MCF 10A (cell line): ENCODE measurements around the gene AK4. TPM values are rescaled to one million over a fixed set of nuclear protein-coding genes. Genes with fewer than 3 reads are reported as not detected.
"Not testable (repeated sequence)": the region's sequence is repeated elsewhere in the genome, so short reads cannot be mapped to it uniquely, and the experiment has no call there.

Source experiments
- Bru-seq: library from RNA; stranded (reverse); fragments of 400-500 nt; gene quantifications from one replicate; lab custom pipeline; 2021; lab: Mats Ljungman, UMichigan
- BruChase-seq, 2 experiments: library from RNA; stranded (reverse); fragments of 400-500 nt; gene quantifications; one replicate each; lab custom pipeline; 2021; lab: Mats Ljungman, UMichigan
- BruUV-seq: library from RNA; stranded (reverse); fragments of 400-500 nt; replicated peaks from 2 replicates; lab custom pipeline; 2021; lab: Mats Ljungman, UMichigan
- CTCF ChIA-PET: fragments of 300-600 bp; sonication (Branson Sonifier 250); formaldehyde crosslinking; extraction: SDS; loops from one replicate; lab custom pipeline; 2021; ENCODE audit warnings: antibody characterized with exemption, inconsistent platforms; lab: Yijun Ruan, JAX
- POLR2A ChIA-PET: fragments of 300-600, 350-650 bp; sonication (Branson Sonifier 250); formaldehyde crosslinking; extraction: SDS; loops from one replicate; lab custom pipeline; 2020; ENCODE audit warnings: antibody characterized with exemption, inconsistent platforms; lab: Yijun Ruan, JAX
- DNase-seq: peaks from one replicate; pipeline ENCODE4 v3.0.0-alpha.2; 2018; ENCODE audit not compliant: unreplicated experiment
- H3K27ac Mint-ChIP-seq: one replicate; pipeline ENCODE4 v1.8.0; 2022; ENCODE audit warnings: mild to moderate bottlenecking, low read depth, mixed read lengths; ENCODE audit not compliant: unreplicated experiment
- H3K27me3 Mint-ChIP-seq: one replicate; pipeline ENCODE4 v1.8.0; 2022; ENCODE audit warnings: mixed read lengths; ENCODE audit not compliant: insufficient read depth, unreplicated experiment
- H3K36me3 Mint-ChIP-seq: one replicate; pipeline ENCODE4 v1.8.0; 2022; ENCODE audit warnings: mild to moderate bottlenecking, moderate library complexity, mixed read lengths; ENCODE audit not compliant: insufficient read depth, unreplicated experiment
- H3K4me1 Mint-ChIP-seq: one replicate; pipeline ENCODE4 v1.8.0; 2022; ENCODE audit warnings: mixed read lengths; ENCODE audit not compliant: insufficient read depth, unreplicated experiment
- H3K4me3 Mint-ChIP-seq: one replicate; pipeline ENCODE4 v1.8.0; 2022; ENCODE audit warnings: mild to moderate bottlenecking, moderate library complexity, mixed read lengths; ENCODE audit not compliant: unreplicated experiment
- H3K9me3 Mint-ChIP-seq: one replicate; pipeline ENCODE4 v1.8.0; 2022; ENCODE audit warnings: mixed read lengths; ENCODE audit not compliant: unreplicated experiment
- CTCF ChIP-seq: fragments of 200-600 bp; IDR thresholded peaks from one replicate; pipeline ENCODE4 v1.8.0; 2022; ENCODE audit warnings: antibody characterized with exemption, mild to moderate bottlenecking; ENCODE audit not compliant: unreplicated experiment
- intact Hi-C: fragments of 100-400 bp; cut with micrococcal nuclease; formaldehyde crosslinking; loops from 2 replicates; pipeline ENCODE4 v1.14.1; 2022
- long read RNA-seq: library from polyadenylated mRNA; stranded (forward); transcript quantifications from one replicate; pipeline ENCODE4 v2.0.0, GENCODE V29; 2022
- total RNA-seq: library from RNA; stranded (reverse); gene quantifications from 2 replicates; pipeline ENCODE4 v1.2.3, GENCODE V29; 2022

Gene AK4
- 54.2 and 57.1 TPM in 2 replicates for total RNA-seq
- percentile 65 among the genes with signal in this experiment for Bru-seq, nascent RNA
- BruChase-seq, experiment 1, labeled RNA remaining after a 6-hour chase = percentile 80 among the genes with signal in this experiment
- percentile 65 among the genes with signal in this experiment for BruChase-seq, experiment 2, labeled RNA remaining after a 2-hour chase
- long read RNA-seq, full-length matches to known transcripts = 105 of 126 reads
- long read RNA-seq, partial matches to known transcripts = 2 of 126 reads
- long read RNA-seq, other reads (novel, unspliced or antisense) = 19 of 126 reads

DNA sequence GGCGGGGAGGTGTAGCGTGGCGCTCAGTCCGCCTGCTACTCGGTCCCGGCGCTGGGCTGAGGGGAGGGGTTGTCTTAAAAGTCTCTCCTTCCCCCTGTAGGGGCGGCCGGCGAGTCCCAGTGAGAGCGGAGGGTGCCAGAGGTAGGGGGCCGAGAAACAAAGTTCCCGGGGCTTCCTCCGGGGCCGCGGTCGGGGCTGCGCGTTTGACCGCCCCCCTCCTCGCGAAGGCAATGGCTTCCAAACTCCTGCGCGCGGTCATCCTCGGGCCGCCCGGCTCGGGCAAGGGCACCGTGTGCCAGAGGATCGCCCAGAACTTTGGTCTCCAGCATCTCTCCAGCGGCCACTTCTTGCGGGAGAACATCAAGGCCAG, at the start of gene AK4:
AK4 (plus strand) TSS at position 26 of the 370 bp plus-strand sequence; CDS start at position 231, 205 bp downstream.
- H3K36me3 Mint-ChIP-seq, H3K9me3 Mint-ChIP-seq, H3K27me3 Mint-ChIP-seq, DNase-seq, BruUV-seq: not testable (repeated sequence)
- Mint-ChIP-seq H3K27ac (peak within 1 kb of the TSS; percentile 6), H3K4me1 (peaks cover 19% of the 10 kb centered on the region), H3K4me3 (peak within 1 kb of the TSS; percentile 79)
- ChIA-PET CTCF (interaction anchor here (1.0 to 1.2 kb wide), 4 partner anchors 33 to 86 kb away, joined by 3 to 9 read pairs (median 3); no protein-coding TSS in a partner anchor), POLR2A (interaction anchor here (0.6 to 4.5 kb wide), 13 partner anchors 16 to 145 kb away, joined by 3 to 29 read pairs (median 8); no protein-coding TSS in a partner anchor)
- intact Hi-C loops = loop anchor here (2.0 kb wide), 1 partner anchor 61 kb away; no protein-coding TSS in a partner anchor

- intact Hi-C loops = no loop called here
- Mint-ChIP-seq H3K9me3 (peaks cover 7% of the 10 kb centered on the region), H3K4me3 (no peak overlapping the region), H3K4me1 (no peaks in the 10 kb centered on the region), H3K27me3 (no peaks in the 10 kb centered on the region), H3K36me3 (peaks cover 6% of the 10 kb centered on the region), H3K27ac (no peak overlapping the region)
- DNase-seq = no peak
- TF ChIP-seq CTCF = no peak
- BruUV-seq = no TSS peak
- ChIA-PET POLR2A (interaction anchor here (0.8 kb wide), 1 partner anchor 27 kb away, joined by 3 read pairs; no protein-coding TSS in a partner anchor), CTCF (interaction anchor here (0.5 to 2.0 kb wide), 3 partner anchors 29 to 105 kb away, joined by 3 to 7 read pairs (median 5); no protein-coding TSS in a partner anchor)
Measured at GRCh38 chr1:65103807-65104206, 44.2 kb upstream of the AK4 start.

DNA sequence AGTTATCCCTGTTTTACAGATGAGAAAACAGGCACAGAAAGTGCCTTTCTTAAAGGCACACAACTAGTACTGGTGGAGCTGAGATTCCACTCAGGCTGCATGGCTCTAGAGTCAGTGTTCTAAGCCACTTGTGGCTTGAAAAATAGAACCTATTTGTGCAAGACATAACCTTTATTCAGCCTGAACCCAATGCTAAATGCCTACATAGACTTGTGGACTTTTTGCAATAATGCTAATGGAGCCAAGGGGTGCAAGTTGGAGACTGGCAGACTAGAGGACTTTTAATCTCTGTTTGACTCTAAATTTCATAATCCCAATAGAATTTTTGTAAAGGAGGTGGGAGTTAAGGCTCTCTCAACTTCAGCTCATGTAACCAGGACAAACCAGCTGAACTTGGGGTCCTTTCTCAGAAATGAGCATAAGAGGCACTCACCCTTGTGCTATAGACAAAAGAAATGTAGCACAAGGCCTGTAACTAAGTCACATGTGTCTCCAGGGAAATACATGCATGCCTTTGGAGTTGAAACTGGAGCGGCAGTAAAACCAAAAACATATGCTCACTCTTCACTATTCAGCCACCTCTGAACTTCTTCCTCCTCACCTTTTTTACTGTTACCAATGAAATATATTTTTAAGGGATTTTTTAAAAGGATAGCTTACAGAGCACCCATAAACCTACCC, 43.0 kb upstream of the AK4 start:
- POLR2A ChIA-PET = interaction anchor here (1.0 kb wide), 1 partner anchor 104 kb away, joined by 4 read pairs; no protein-coding TSS in a partner anchor
- Mint-ChIP-seq H3K4me3 (no peak overlapping the region), H3K27ac (no peak overlapping the region), H3K4me1 (no peaks in the 10 kb centered on the region), H3K27me3 (no peaks in the 10 kb centered on the region), H3K36me3 (peaks cover 6% of the 10 kb centered on the region), H3K9me3 (no peaks in the 10 kb centered on the region)
- TF ChIP-seq CTCF = no peak
- BruUV-seq = no TSS peak
- intact Hi-C loops = no loop called here
- no peak for DNase-seq
- CTCF ChIA-PET = interaction anchor here (0.6 to 2.0 kb wide), 4 partner anchors 24 to 104 kb away, joined by 3 to 7 read pairs (median 4); no protein-coding TSS in a partner anchor

DNA sequence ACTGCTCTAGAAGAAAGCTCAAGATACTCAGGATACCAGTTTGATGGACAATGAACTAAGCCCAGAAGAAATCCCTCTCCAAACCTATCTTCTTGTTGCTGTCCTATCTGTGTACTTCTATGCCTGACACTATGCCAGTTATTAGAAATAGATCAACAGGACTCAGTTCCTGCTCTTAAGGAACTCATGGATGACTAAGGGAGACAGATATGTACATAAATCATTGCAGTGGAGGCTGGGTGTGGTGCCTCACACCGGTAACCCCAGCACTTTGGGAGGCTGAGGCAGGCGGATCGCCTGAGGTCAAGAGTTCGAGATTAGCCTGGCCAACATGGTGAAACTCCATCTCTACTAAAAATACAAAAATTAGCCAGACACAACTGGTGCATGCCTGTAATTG, 42.4 kb upstream of the AK4 start:
- no peak for TF ChIP-seq CTCF
- Mint-ChIP-seq H3K27ac (no peak overlapping the region), H3K4me3 (no peak overlapping the region), H3K4me1 (no peaks in the 10 kb centered on the region), H3K36me3 (peaks cover 6% of the 10 kb centered on the region), H3K9me3 (no peaks in the 10 kb centered on the region), H3K27me3 (no peaks in the 10 kb centered on the region)
- intact Hi-C loops = no loop called here
- ChIA-PET CTCF (interaction anchor here (0.6 to 1.2 kb wide), 4 partner anchors 17 to 103 kb away, joined by 3 to 4 read pairs (median 3); no protein-coding TSS in a partner anchor), POLR2A (interaction anchor here (1.0 kb wide), 1 partner anchor 104 kb away, joined by 4 read pairs; no protein-coding TSS in a partner anchor)
- DNase-seq = no peak
- no TSS peak for BruUV-seq
